ENCODE data around the gene TCHP.

DNA sequence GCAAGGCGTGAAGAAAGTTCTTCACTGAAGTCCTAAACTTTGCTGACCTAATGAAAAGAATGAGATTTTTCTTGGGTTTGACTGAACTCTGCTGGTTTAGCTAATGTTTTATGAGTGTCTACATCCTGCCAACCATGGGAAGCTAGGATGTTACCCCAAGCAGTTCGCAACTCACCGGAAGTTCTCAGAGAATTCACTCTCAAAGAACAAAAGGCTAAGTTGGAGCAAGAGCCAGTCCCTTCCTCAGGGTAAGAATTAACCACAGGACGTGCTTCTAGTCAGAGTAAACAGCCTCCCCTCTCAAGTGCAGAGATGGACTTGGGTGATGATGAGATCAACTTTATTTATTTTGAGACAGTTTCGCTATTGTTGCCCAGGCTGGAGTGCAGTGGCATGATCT is 37.3 kb downstream of the TCHP start:
- TF ChIP-seq, protein P1, sequence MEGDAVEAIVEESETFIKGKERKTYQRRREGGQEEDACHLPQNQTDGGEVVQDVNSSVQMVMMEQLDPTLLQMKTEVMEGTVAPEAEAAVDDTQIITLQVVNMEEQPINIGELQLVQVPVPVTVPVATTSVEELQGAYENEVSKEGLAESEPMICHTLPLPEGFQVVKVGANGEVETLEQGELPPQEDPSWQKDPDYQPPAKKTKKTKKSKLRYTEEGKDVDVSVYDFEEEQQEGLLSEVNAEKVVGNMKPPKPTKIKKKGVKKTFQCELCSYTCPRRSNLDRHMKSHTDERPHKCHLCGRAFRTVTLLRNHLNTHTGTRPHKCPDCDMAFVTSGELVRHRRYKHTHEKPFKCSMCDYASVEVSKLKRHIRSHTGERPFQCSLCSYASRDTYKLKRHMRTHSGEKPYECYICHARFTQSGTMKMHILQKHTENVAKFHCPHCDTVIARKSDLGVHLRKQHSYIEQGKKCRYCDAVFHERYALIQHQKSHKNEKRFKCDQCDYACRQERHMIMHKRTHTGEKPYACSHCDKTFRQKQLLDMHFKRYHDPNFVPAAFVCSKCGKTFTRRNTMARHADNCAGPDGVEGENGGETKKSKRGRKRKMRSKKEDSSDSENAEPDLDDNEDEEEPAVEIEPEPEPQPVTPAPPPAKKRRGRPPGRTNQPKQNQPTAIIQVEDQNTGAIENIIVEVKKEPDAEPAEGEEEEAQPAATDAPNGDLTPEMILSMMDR (IDR thresholded peaks at IDR 0.05), result no peak
- TF ChIP-seq POLR2A (IDR thresholded peaks at IDR 0.05; ENCODE audit: low read depth), result no peak
- no peak for TF ChIP-seq POLR2AphosphoS5 (IDR thresholded peaks at IDR 0.05)
- no peak for TF ChIP-seq EP300 (IDR thresholded peaks at IDR 0.05)
